ENCODE measurements around the gene GMDS.

The GMDS gene

DNA sequence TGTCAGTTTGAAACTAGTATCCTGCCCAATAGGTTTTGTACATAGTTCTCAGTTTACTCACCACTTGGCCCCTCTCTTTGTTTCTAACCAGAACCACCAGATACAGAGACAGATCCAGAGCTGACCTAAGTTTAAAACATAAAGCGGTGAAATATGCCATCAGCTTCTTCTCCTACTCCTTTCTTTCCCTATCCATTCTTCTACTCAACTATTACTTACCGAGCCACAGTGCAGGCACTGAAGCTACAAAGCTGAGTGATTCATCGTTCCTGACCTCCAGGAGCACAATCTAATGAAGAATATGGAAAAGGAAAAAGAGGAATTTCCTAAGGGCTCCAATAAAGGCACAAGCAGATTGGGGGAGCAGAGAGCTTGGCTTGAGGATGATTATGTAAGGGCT lies 349.7 kb downstream of the GMDS start:
- no peaks in the 10 kb centered on the region for H3K4me1 ChIP-seq (ENCODE audit: insufficient read depth, low read length)
- no peaks in the 10 kb centered on the region for H3K9me3 ChIP-seq (ENCODE audit: insufficient read depth, low read depth, low read length)
- H3K9ac ChIP-seq (ENCODE audit: low read depth, low read length): no peak overlapping the region
- no peak overlapping the region for H3K4me3 ChIP-seq (ENCODE audit: low read length)
- H3K36me3 ChIP-seq (ENCODE audit: insufficient read depth, low read depth, low read length): no peaks in the 10 kb centered on the region
- no peaks in the 10 kb centered on the region for H3K27me3 ChIP-seq (ENCODE audit: insufficient read depth, low read length)
- no peak overlapping the region for H3K27ac ChIP-seq (ENCODE audit: low read length)

DNA sequence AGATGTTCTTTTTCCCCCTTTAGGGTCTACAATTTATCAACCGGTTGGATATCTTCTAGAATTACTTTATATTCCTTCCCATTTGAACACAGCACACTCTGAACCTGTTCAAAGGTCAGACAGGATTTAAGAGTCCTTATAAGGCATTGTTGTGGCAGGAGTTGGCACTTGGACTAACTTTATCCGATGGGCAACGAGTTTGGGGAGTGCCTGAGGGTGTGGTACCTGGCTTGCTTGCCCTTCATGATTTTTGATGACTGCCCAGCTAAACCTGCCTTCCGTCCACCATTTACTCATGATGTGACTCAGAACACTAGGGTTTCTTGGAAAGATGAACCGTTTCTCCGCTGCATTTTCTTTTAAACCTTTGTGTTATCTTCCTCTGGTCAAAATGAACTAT lies 350.5 kb downstream of the GMDS start:
- no peaks in the 10 kb centered on the region for H3K4me1 ChIP-seq (ENCODE audit: insufficient read depth, low read length)

DNA sequence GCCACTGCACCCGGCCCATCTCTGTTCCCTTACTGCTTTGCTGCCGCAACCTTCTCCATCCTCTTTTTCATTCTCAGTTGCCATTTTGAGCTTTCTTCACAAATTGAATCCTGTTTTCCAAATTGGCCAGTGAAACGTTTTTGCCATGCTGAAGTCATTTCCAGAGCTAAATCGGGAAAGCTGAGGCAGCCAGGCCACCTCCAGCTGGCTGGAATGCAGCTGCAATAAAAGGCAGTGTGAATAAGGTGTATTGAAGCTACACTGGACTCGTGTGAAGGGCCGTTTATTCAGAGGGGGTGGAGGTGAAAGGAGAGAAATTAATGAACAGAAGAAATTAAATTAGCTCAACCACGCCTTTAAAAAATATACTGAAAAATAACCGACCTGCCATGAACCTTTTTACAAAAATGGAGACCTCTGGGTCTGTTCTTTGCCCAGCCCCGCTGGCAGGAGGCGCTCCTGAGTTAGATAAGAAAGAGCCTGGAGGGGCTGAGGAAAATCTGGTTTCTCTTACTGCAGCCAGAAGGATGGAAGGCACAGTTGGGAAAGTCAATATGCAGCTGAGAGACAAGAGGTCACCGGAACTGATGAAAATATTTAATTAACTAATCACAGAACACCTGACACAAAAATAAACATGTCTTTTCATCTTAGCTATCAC lies 351.8 kb downstream of the GMDS start:
- H3K27ac ChIP-seq (ENCODE audit: low read length): no peak overlapping the region
- no peaks in the 10 kb centered on the region for H3K27me3 ChIP-seq (ENCODE audit: insufficient read depth, low read length)
- no peaks in the 10 kb centered on the region for H3K9me3 ChIP-seq (ENCODE audit: insufficient read depth, low read depth, low read length)
- H3K36me3 ChIP-seq (ENCODE audit: insufficient read depth, low read depth, low read length): no peaks in the 10 kb centered on the region
- H3K4me3 ChIP-seq (ENCODE audit: low read length): no peak overlapping the region
- H3K9ac ChIP-seq (ENCODE audit: low read depth, low read length): no peak overlapping the region
- no peaks in the 10 kb centered on the region for H3K4me1 ChIP-seq (ENCODE audit: insufficient read depth, low read length)

More for the DNA sequence above, 350.5 kb downstream of the GMDS start:
- H3K36me3 ChIP-seq (ENCODE audit: insufficient read depth, low read depth, low read length): no peaks in the 10 kb centered on the region
- no peaks in the 10 kb centered on the region for H3K27me3 ChIP-seq (ENCODE audit: insufficient read depth, low read length)
- H3K9ac ChIP-seq (ENCODE audit: low read depth, low read length): no peak overlapping the region
- H3K4me3 ChIP-seq (ENCODE audit: low read length): no peak overlapping the region
- no peak overlapping the region for H3K27ac ChIP-seq (ENCODE audit: low read length)
- H3K9me3 ChIP-seq (ENCODE audit: insufficient read depth, low read depth, low read length): no peaks in the 10 kb centered on the region

DNA sequence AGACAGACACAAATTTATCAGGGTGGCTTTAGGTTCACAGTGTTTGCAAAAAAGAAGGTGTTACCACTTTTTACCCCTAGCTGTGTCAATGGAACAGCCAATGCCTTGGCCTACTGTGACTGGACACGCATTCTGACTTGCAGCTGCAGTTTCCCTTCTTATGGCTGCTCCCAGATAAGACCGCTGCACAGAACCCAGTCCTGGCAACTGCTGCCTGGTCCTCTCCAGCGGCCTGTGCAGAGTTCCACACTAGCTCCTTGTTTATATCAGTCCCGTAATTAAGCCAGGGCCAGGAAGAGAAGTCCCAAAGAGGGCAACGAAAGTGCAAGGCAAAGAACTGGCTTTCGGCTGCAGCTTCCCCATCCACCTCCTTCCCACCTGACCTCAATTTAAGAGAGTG lies 352.7 kb downstream of the GMDS start:
- H3K4me1 ChIP-seq (ENCODE audit: insufficient read depth, low read length): no peaks in the 10 kb centered on the region
- no peak overlapping the region for H3K27ac ChIP-seq (ENCODE audit: low read length)
- no peaks in the 10 kb centered on the region for H3K27me3 ChIP-seq (ENCODE audit: insufficient read depth, low read length)
- H3K9ac ChIP-seq (ENCODE audit: low read depth, low read length): no peak overlapping the region
- H3K4me3 ChIP-seq (ENCODE audit: low read length): no peak overlapping the region
- no peaks in the 10 kb centered on the region for H3K36me3 ChIP-seq (ENCODE audit: insufficient read depth, low read depth, low read length)
- no peaks in the 10 kb centered on the region for H3K9me3 ChIP-seq (ENCODE audit: insufficient read depth, low read depth, low read length)

DNA sequence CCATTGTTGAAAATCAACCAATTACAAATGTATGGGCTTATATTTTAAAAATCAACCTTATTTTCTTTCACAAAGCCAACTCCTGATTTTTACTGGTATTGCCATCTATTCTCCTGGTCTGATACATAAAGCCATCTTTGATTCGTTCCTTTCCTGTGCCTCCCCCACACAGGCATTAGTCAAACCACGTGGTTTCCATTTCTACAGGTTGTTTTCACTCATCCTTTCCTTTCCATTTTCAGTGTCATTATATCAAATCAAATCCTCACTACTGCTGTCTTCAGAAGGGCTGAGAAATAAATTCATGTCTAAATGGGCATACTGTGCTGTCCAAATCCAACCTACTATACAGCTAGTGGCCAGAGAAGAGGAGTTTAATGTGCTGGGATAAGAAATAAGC lies 354.4 kb downstream of the GMDS start:
- Histone ChIP-seq H3K27ac (ENCODE audit: low read length) (no peak overlapping the region), H3K36me3 (ENCODE audit: insufficient read depth, low read depth, low read length) (no peaks in the 10 kb centered on the region), H3K4me1 (ENCODE audit: insufficient read depth, low read length) (no peaks in the 10 kb centered on the region), H3K9ac (ENCODE audit: low read depth, low read length) (no peak overlapping the region), H3K27me3 (ENCODE audit: insufficient read depth, low read length) (no peaks in the 10 kb centered on the region), H3K4me3 (ENCODE audit: low read length) (no peak overlapping the region), H3K9me3 (ENCODE audit: insufficient read depth, low read depth, low read length) (no peaks in the 10 kb centered on the region)

DNA sequence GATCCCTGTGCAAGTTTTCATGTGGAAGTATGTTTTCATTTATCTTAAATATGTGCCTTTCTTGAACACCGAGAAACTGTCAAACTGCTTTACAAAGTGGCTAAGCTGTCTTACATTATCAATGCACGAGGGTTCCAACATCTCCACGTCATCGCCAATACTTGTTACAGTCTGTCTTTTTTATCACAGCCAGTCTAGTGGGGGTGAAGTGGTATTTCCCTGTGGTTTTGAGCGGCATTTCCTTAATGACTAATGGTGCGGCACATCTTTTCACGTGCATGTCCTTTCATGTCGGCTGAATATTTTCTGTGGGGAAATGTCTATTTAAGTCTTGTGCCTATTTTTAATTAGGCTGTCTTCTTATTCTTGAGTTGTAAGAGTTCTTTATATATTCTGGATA lies 355.3 kb downstream of the GMDS start:
- Histone ChIP-seq H3K4me3 (ENCODE audit: low read length) (no peak overlapping the region), H3K9me3 (ENCODE audit: insufficient read depth, low read depth, low read length) (no peaks in the 10 kb centered on the region), H3K36me3 (ENCODE audit: insufficient read depth, low read depth, low read length) (no peaks in the 10 kb centered on the region), H3K9ac (ENCODE audit: low read depth, low read length) (no peak overlapping the region), H3K27me3 (ENCODE audit: insufficient read depth, low read length) (no peaks in the 10 kb centered on the region), H3K4me1 (ENCODE audit: insufficient read depth, low read length) (no peaks in the 10 kb centered on the region), H3K27ac (ENCODE audit: low read length) (no peak overlapping the region)

DNA sequence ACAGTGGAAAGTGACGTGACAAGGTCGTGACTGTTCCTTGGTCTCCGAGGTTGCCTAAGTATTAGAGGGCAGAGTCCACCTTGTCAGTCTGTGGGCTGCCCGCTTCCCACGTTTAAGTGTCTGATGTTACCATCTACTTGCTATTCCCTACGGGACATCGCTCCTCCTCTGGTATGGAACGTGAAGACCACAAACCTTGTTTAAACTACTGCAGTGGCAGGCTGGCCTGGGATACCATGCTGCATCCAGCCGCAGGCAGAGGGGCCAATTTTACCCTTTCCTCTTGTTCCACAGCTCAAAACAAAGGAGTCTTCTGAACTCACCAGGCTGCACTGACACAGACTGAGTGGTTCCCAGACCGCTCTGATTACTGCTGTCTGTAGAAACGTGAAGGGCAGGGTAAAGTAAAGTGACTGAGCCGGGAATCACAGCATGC lies 359.8 kb downstream of the GMDS start:
- Histone ChIP-seq H3K9me3 (ENCODE audit: insufficient read depth, low read depth, low read length) (no peaks in the 10 kb centered on the region), H3K27ac (ENCODE audit: low read length) (no peak overlapping the region), H3K27me3 (ENCODE audit: insufficient read depth, low read length) (no peaks in the 10 kb centered on the region), H3K36me3 (ENCODE audit: insufficient read depth, low read depth, low read length) (no peaks in the 10 kb centered on the region), H3K9ac (ENCODE audit: low read depth, low read length) (no peak overlapping the region), H3K4me1 (ENCODE audit: insufficient read depth, low read length) (no peaks in the 10 kb centered on the region), H3K4me3 (ENCODE audit: low read length) (no peak overlapping the region)

DNA sequence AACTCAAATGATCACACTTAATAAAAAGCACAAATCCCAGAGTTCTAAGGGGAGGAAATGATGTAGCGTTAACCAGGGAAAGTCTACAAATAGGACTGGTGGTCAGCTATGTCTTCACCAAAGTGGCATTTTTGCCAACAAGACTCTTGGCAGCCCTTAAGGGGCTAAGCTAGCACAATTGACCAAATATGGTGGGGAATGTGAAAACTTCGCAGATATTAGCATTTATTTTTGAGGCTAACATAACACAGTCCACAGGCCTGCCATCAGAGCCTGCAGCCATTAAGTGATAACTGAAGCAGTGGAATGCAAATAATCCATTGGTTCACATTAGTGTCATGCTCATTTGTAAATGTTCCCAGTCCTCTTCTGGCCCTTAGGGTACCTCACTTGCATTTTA lies 361.1 kb downstream of the GMDS start:
- Histone ChIP-seq H3K4me1 (ENCODE audit: insufficient read depth, low read length) (no peaks in the 10 kb centered on the region), H3K9ac (ENCODE audit: low read depth, low read length) (no peak overlapping the region), H3K27ac (ENCODE audit: low read length) (no peak overlapping the region), H3K36me3 (ENCODE audit: insufficient read depth, low read depth, low read length) (no peaks in the 10 kb centered on the region), H3K27me3 (ENCODE audit: insufficient read depth, low read length) (no peaks in the 10 kb centered on the region), H3K4me3 (ENCODE audit: low read length) (no peak overlapping the region), H3K9me3 (ENCODE audit: insufficient read depth, low read depth, low read length) (no peaks in the 10 kb centered on the region)

DNA sequence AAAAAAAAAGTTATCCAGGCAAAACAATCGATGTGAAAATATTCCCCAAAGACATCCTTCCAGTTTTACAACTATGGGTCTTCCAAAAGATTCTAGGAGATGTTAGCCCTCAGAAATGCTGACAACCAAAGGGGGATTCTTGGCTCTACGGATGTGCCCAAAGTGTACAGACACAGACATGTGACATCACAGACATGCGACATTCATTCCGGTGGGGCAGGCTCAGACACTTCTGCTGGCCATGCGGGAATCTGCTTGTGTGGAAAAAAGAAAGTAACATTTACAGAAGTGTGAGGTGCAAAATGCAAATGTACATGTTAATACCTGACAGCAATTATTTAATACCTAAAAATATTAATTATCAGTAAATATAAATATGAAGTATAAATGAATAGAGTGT lies 367.1 kb downstream of the GMDS start:
- H3K4me3 ChIP-seq (ENCODE audit: low read length): no peak overlapping the region
- no peaks in the 10 kb centered on the region for H3K27me3 ChIP-seq (ENCODE audit: insufficient read depth, low read length)
- H3K27ac ChIP-seq (ENCODE audit: low read length): no peak overlapping the region
- H3K4me1 ChIP-seq (ENCODE audit: insufficient read depth, low read length): no peaks in the 10 kb centered on the region
- H3K9ac ChIP-seq (ENCODE audit: low read depth, low read length): no peak overlapping the region
- H3K36me3 ChIP-seq (ENCODE audit: insufficient read depth, low read depth, low read length): no peaks in the 10 kb centered on the region
- H3K9me3 ChIP-seq (ENCODE audit: insufficient read depth, low read depth, low read length): no peaks in the 10 kb centered on the region

DNA sequence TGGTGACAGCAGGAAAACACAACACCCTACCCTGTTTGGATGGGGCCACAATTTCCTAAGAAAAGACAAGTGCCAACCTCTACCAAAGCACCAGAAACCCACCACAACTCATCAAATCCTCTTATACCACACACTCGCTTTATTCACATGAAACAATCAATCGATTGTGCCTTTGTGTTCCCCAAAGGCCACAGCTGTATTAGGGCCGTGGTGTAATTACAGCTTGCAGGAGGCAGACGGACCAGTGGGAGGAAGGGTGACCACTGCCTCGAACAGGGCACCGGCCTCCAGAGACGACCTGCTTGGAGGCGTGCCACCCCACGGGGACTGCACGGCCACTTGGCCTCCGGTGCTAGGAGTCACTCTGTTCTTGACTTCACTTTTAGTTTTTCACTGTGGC lies 371.6 kb downstream of the GMDS start:
- H3K9ac ChIP-seq (ENCODE audit: low read depth, low read length): no peak overlapping the region
- no peaks in the 10 kb centered on the region for H3K36me3 ChIP-seq (ENCODE audit: insufficient read depth, low read depth, low read length)
- H3K4me3 ChIP-seq (ENCODE audit: low read length): no peak overlapping the region
- H3K4me1 ChIP-seq (ENCODE audit: insufficient read depth, low read length): peaks cover 37% of the 10 kb centered on the region; the same call in 1 of the 2 replicates
- no peak overlapping the region for H3K27ac ChIP-seq (ENCODE audit: low read length)
- H3K27me3 ChIP-seq (ENCODE audit: insufficient read depth, low read length): no peaks in the 10 kb centered on the region
- H3K9me3 ChIP-seq (ENCODE audit: insufficient read depth, low read depth, low read length): no peaks in the 10 kb centered on the region

DNA sequence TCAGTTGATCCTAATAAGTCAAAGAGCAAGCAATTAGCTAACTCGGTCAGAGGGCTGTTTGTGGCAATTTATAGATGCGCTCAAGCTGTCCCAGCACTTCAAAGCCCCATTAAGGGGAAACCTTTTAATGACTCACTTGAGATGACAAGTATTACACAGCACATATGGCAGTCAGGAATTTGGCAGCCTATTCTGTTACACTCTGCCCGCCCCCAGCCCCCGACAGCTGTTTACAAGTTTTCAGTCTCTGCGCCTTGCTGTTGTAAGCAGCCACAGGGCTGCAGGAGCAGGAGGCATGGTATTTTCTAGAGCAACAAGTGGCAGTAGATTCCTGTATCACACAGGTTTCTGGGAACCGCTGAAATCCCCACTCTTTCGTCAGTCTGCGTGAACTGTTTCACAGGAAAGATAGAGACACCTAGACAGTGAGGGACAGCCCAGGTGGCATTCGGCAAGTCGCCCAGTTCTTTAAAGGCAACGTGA lies 372.7 kb downstream of the GMDS start:
- H3K27me3 ChIP-seq (ENCODE audit: insufficient read depth, low read length): no peaks in the 10 kb centered on the region
- peaks cover 37% of the 10 kb centered on the region; the same call in 1 of the 2 replicates for H3K4me1 ChIP-seq (ENCODE audit: insufficient read depth, low read length)
- no peaks in the 10 kb centered on the region for H3K9me3 ChIP-seq (ENCODE audit: insufficient read depth, low read depth, low read length)
- no peak overlapping the region for H3K4me3 ChIP-seq (ENCODE audit: low read length)
- no peak overlapping the region for H3K9ac ChIP-seq (ENCODE audit: low read depth, low read length)
- H3K36me3 ChIP-seq (ENCODE audit: insufficient read depth, low read depth, low read length): no peaks in the 10 kb centered on the region
- H3K27ac ChIP-seq (ENCODE audit: low read length): no peak overlapping the region

DNA sequence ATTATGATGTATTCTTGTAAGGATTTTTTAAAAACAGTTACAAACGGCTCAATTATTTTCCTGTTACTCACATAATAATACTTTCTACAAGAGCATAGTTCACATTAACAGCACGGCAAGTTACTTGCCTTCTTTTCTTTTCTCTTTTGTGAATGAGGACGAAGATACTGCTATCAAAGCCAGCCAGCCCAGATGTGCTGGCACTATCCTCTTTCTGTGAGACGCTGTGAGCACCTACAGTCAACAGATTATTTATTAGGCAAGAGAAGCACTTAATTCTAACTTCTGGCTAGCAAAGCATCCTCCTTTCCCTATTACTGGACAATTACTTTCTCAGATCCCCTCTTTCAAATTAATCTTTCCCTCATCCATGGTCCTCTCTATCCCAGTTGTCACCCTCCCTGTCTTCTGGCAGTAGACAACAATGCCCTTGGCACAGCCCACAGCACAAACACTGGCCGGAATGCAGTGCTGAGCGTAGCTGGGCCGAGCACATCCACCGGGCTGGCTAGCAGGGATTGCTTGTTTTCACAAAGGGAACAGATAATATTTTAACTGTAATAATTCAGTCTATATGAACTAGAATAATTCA lies 373.6 kb downstream of the GMDS start:
- Histone ChIP-seq H3K4me3 (ENCODE audit: low read length) (no peak overlapping the region), H3K27ac (ENCODE audit: low read length) (no peak overlapping the region), H3K27me3 (ENCODE audit: insufficient read depth, low read length) (no peaks in the 10 kb centered on the region), H3K9me3 (ENCODE audit: insufficient read depth, low read depth, low read length) (no peaks in the 10 kb centered on the region), H3K36me3 (ENCODE audit: insufficient read depth, low read depth, low read length) (no peaks in the 10 kb centered on the region), H3K9ac (ENCODE audit: low read depth, low read length) (no peak overlapping the region), H3K4me1 (ENCODE audit: insufficient read depth, low read length) (peaks cover 37% of the 10 kb centered on the region; the same call in 1 of the 2 replicates)

Data from iPS-20b (cell line).